GM18507 (cell line): ENCODE results near the gene UBR4.

Experiments used
- DNase-seq: peaks from one replicate; pipeline ENCODE4 v3.0.0; 2011; ENCODE audit warnings: low read depth; ENCODE audit not compliant: insufficient read length; ENCODE audit errors: extremely low spot score
- FAIRE-seq: peaks from 2 replicates; lab custom pipeline; 2011; peaks lifted over from hg19 to GRCh38; lab: Jason Lieb, UNC

The UBR4 gene

DNA sequence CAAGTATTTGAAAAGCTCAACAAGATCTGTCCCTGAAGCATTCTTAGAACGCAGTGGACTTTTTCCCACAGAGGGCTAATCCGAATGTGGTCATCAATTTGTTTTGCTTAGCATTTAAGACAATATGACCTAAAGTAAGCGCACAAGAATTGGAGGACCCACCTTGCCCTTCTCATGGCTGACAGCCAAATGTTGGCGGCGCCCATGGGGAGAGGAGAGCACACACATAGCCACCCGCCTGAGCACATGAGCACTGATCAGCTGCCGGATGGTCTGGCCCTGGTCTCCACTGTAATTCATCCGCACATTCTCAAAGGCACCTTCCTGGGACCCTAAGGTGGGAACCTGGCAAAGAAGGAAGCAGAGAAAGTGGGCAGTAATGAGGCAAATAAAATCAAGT lies 52.4 kb downstream of the UBR4 start:
- no peak for FAIRE-seq
- DNase-seq, result no peak

DNA sequence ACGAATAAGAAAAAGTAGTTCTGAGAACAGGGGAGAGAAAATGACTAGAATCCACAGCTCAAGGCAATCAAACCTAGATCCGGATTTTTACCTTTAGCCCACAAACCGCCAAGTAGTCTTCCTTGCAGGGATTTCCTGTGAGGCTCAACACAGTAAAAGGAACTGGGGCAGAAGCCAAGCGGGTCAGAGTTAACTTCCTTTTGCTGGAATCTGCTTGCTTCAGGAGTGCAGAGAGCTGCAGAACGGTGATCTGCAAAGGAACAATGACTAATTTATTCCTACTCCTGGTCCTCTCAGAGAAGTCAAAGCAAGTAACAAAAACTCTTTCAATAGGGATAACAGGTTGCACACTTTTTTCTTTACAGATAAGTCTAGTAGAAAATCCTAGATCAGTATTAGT lies 53.4 kb downstream of the UBR4 start:
- FAIRE-seq (no peak), DNase-seq (no peak)

DNA sequence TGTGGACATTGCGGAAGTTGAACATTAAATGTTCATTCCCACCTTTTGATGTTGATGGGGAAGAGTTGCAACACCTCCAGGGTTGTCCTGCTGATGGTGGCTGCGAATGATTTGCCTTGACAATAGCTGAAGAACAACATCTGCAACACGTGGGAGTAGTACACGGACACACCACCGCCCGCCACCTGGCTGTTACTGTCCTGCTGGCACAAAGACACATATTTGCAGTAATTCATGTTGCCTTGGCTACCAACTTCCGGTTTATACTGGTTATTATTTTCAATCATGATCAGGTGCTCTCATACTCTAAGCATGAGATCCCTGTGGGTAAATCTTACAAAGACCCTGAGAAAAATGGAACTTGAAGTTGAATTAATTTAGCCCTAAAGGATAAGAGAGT lies 55.2 kb downstream of the UBR4 start:
- DNase-seq (no peak), FAIRE-seq (no peak)

DNA sequence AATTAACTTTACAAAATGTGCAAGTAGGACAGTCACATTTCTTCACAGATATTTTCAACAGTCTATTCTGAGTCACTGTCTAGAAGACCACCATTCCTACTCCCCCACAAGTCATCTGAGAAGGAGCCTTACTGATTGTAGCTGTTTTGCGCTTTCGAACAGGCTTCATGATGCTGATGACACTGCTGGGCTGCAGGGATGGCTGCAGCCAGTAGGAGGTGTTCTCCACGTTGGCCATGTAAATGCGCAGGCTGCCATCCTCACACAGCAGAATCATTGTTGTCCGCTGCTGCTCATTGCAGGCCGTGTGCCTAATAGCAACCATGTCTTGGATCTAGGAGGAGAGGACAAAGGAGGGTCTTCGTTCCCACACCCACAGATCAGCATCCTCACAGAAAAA lies 56.9 kb downstream of the UBR4 start:
- FAIRE-seq, result no peak
- no peak for DNase-seq

DNA sequence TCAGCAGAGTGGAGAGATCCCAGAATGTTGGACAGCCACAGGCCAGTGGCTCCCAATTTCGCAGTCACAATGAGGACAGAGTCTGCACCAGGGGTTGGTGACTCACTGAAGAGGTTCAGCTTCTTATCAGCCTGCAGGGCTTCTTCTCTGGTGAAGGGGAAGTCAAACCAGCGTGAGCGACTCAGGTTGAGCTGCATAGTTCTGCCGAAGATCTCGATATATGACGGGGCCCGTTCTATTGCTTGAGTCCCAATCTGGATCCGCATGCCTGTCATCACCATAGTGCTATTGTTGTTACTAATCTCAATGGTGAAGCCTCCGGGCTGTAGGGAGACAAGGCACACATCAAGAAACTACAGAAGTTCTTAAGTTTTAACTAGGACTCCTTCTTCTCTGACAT lies 58.5 kb downstream of the UBR4 start:
- no peak for DNase-seq
- no peak for FAIRE-seq

DNA sequence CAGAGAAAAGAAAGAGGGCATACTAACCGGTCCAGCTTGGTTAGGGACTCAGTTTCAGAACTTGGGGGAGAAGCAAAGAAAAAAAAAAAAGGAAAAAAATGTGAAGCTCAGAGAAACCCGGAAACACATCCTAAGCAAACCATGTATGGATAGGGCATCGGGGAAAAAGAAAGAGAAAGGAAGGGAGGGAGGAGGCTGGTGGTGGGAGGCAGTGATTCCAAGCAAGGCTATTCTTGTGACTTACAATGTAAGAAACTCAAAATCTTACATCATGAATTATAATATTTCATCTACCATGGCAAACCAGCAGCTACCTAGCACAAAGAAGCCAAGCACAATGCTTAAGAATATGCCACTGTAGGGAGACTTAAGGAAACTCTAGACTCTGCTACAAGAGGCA lies 60.3 kb downstream of the UBR4 start:
- no peak for DNase-seq

DNA sequence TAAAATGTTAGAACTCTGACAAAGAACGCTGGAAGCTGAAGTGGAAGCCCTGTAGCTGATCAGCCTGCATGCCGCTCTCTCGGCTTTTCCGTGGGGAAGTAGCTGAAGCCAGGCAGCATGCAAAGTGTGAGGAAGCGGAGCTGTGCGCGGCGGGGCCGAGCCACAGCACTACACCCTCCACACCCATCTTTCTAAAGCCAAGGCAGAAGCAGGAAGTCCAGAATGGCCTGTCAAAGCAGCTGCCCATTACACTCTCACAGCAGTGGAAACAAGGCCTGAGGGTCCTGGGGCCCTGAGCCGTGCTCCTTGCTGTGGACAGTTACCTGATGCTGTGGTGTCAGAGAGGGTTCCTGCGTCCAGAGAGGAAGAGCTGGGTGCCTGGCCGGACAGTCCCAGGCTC lies 69.6 kb downstream of the UBR4 start:
- no peak for FAIRE-seq
- no peak for DNase-seq

More for the DNA sequence above, 60.3 kb downstream of the UBR4 start:
- FAIRE-seq, result no peak

DNA sequence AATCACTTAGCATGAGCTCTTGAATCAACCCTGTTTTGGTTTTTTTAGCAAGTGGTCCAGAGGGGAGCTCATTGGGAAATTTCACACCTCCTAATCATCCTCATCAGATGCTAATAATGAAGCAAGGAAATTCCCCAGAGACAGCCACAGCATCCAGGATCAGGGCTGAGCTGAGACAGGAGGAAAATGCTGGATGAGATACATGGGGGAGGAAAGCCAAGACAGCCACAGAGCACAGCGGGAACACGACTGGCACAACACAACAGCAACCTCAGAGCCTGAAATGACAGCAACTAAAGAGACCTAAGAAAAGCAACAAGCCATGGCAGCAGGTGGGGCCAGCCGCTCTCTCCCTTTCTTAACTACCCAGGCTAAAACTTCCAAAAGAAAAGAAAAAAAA lies 70.4 kb downstream of the UBR4 start:
- FAIRE-seq (no peak), DNase-seq (no peak)

DNA sequence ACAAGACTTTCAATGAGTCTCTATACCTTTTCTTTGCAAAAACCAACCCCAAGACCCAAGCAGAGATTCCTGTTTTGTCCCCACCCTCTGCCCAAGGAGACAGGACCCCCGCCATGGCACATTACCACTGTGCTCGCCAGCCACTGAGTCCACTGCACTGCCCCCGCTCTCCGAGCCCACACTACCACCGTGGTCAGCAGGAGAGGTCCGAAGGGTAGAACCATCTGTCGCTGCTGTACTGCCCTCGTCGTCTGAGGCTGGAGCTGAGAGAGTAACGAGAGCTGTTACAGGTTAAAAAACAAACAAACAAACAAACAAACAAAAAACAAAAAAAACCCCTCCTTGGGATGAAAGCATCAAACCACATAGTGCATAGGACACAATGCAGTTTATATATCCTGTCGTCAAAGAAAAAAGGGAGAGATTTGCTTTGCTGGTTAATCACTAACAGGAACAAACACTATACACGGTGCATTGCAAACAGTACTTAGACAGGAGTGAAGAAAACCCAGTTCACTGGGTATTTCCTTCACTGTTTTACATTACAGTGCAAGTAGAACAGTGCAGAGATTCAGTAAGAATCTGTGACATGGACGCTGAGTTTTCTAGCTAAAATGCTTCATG lies 71.0 kb downstream of the UBR4 start:
- FAIRE-seq, result no peak

DNA sequence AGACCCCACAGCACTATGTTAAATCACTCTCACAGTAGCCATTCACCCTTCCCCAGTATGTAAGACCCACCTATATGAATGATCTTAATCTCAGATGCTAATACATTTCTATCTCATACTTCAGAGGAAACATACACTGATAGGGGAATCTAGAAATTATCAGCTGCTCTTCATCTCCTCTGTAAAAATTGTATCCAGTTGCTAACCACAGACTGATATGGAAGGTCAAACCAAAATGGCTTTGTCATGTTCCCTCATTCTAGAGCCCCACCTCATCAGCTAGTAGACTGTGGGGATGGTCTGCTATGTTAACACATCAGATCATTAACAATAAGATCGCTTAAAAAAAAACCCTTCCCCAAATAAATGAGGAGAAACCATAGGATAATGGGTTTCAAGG lies 71.7 kb downstream of the UBR4 start:
- no peak for DNase-seq
- no peak for FAIRE-seq

More for the DNA sequence above, 71.0 kb downstream of the UBR4 start:
- no peak for DNase-seq

DNA sequence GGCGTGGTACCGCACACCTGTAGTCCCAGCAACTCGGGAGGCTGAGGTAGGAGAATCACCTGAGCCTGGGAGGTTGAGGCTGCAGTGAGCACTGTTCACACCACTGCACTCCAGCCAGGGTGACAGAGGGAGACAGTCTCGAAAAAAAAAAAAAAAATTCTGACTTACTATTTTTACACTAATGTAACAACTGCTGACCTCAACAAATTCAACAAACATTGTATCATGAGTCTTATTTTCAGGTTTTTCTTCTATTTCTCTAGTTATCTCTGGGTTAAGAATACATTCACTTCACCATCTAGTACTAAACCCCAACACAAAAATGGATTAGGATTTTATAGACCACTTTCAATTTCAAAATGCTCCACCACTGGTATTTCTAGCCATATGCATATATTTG lies 72.9 kb downstream of the UBR4 start:
- FAIRE-seq, result no peak
- DNase-seq, result no peak

DNA sequence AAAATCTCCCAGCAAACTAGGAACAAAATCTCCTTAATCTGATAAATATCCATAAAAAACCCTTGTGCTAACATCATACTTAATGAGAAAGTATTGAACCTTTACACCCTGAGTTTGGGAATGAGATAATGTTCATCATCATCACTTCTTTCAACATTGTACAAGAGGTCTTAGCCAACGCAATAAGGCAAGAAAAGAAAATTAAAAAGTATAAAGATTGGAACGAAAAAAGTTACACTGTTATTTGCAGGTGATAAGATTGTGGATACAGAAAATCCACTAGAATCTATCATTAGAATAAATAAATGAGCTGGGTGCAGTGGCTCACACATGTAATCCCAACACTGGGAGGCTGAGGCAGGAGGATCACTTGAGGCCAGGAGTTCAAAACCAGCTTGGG lies 76.7 kb downstream of the UBR4 start:
- DNase-seq (no peak), FAIRE-seq (no peak)

DNA sequence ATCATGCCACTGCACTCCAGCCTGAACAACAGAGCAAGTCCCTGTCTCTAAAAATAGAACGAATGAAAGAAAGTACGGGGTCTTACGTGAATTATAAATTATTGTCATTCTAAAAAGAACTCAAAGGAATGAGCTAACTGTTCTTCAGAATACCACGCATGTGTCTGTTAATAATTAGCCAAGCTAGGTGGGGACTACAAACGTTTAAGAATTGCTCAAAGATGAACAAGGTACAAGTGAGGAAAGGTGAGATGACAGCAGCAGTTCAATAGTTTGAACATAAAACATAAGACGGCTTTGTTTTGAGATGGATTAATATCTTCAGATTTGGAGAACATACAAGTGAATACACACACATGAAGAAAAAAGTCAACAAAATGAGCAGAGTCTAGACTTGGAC lies 79.6 kb downstream of the UBR4 start:
- FAIRE-seq (no peak), DNase-seq (no peak)

DNA sequence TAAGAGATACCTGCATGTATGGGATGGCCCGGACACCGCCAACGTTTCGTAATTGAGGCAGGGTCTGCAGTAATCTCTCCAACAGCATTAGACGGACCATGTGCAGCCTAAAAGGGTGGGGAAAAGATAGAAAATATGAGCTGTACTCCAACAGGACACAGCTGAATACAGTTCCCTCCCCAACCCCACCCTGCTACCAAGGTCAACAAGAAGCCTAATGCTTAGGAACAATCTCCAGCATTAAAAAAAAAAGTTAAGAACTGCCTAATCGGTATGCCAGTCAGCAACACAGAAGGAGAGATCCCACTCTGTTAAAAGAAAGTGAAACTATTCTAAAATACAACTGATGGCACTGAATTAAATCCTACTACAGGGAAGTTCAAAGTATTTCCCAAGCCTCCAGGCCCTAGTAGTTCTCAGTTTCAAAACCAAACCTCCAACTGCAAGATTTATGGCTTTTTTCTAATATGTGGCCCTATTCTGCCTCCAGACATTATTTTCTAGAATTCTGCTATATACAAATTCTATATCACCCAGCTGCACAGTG lies 81.0 kb downstream of the UBR4 start:
- no peak for FAIRE-seq
- no peak for DNase-seq

DNA sequence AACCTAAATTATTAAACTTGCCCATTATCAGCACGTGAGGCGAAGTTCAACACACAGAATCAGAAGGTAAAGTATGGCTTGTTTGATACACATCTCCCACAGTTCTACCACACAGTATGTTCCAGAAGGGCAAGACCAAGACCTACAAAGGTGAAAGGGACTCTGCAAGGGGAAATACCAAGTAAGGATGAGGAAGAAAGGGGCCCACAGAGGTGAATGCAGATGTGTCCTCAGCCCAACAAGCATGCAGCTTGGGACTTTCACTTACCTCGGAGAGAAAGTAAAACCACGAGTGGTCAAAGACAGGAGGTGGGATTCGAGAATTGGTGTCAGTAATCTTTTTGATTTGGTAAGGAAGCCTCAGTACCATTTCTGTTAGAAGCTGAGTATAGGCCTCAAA lies 85.8 kb downstream of the UBR4 start:
- peak; percentile 8 for DNase-seq
- FAIRE-seq, result peak; percentile 39

DNA sequence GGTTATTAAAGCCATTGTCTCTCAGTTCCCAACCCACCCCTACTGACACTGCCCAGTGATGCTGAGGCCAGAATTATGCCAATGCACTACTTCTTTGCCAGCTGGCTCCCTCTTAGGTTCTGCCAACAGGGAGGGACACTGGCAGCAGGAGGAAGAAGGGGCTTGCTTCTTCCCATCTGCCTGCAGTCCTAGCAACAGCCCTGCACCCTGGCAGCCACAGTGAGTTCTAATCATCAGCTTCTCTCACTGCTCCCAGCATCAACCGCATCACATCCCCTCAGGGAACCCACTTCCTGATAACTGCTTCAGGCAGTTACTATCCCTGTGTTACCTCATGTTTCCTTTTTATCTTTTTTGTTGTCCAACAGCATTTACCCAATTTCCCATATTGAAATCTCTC lies 86.2 kb downstream of the UBR4 start:
- DNase-seq, result no peak
- FAIRE-seq, result no peak

DNA sequence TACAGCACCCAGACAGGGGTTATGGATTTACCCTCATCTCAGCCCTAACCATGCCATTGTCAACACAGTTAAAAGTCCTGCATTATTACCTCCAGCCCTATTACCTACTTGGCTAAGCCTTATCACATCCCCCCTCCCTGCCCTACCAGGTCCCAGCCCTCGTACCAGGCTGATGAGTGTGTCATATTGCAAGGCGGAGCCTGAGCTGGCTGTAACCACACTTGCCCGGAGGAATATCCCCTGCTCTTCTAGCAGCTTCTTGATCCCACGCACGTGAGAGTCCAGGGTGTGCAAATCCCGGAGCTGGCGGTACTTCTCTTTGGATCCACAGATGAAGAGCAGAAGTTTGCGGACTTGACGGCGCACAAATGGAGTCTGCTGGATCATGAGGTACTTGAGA lies 87.4 kb downstream of the UBR4 start:
- FAIRE-seq, result no peak
- DNase-seq, result no peak

DNA sequence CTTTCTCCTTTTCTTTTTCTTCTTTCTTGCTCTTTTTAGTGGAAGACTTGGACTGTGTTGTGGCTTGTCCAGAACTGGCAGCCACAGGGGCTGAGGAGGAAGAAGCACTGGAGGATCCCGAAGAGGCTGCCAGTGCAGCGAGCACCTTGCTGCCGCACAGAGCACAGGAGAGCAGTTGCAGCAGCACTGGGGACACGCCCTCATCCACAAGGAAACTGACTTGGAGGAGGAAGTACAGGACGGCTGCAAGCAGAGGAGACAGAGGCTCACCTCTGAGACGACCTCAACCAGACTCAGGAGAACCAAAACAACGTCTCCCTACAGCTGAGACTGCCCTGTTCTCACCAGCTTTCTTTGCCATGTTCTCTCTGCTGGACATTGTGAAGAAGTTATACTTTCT lies 88.9 kb downstream of the UBR4 start:
- FAIRE-seq, result no peak

DNA sequence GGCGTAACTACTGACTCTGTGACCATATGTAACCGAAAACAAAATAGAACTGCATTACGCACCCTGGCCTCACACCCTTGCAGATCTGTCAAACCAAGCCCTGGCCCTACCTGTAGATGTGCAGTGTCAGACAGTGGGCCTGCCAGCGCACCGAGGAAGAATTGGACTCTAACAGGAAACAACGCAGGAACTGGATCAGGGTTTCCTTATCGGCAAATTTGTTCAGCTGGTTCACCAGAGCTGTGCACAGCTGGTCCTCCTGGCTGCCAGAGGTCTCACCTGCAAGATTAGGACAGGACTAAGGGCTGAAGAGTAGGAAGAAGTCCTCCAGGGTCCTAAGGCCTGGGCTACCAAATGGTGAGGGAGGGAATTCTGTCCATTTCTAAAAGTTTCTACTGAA lies 90.0 kb downstream of the UBR4 start:
- no peak for DNase-seq
- FAIRE-seq, result no peak

More for the DNA sequence above, 88.9 kb downstream of the UBR4 start:
- no peak for DNase-seq

DNA sequence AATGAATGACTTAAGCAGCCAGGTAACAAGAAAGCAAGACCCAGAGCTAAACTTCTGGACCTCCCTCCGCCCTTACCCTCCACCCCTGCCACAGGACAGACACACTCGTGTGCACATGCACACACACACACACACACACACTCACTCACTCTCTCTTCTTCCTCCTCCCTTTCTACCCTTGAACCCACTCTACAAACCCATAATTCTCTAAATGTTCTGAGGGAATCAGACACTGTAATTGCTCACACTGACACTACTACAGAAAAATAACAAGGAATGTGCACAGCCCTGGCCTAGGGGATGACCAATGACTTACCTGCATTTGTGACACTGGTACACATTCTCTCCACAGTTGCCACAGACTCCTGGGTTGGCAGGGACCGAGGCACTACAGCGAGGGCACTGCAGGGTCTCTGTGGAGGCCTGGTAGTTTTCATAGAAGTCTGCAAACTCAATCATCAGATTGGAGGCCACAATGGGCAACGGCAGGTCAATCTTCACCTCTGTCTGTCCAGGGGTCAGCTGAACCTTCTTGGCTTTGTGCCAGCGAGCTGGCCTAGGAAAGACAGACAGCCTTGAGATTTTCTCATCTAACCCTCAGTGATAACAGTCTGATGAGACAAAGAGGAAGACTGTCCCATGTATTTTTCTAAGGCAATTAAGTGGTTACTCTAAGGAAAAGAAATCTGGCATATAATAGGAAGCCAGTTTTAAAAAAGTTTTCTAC lies 94.8 kb downstream of the UBR4 start:
- FAIRE-seq (no peak), DNase-seq (no peak)

DNA sequence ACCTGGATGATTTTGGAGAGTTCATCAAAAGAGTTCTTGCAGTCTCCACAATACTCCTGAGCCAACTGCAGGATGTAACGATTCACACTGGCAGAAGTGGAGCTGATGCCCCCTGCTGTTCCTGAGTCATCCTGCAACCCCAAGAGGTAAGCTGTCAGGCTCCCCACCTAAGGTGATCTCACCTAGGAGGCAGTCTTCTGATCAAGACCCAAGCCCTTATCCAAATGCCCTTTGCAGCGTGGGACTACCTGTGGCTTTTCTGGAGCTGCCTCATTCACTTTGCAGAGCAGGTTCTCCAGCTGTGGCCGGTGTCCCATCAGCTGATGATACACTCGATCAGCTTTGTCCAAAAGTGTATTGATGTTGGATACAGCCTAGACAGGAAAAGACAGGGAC lies 96.4 kb downstream of the UBR4 start:
- no peak for FAIRE-seq

More for the DNA sequence above, 96.4 kb downstream of the UBR4 start:
- DNase-seq, result peak; percentile 12
